ENCODE data around the gene VSIG10.

DNA sequence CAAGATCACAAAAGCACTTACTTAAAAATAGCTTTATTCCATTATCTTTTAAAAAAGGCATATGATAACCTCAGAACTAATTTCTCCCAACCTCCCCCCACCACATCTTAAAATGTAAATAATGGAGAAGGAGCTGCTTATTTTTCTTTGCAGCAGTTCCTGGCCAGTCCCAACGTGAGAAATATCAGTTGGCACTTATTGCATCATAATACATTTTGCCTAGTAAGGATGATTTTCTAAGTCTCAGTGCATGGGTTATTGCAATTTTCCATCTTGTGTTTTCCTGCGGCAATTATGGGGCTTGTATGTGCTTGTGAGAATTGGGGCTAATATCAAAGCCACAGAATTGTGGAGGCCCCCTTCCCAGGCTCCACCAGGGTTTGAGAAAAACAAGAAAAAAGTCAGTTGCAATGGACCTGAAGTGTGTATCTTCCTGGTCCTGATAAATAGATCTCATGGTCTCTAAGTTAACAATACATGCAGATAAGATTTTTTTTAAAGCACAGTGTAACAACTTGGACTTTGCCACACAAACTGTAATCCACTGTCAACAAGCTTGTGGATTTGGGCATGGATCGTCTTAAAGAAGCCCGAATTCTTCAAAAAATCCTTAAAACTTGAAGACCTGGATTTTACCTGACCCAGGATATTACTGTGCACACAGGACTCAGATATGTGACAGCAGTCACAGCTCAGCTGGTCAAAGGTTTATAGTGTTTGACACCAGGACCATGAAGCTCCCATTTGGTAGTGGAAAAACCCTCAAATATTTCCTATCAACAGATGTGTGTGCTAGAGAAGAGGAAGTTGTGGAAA, 40.0 kb downstream of the VSIG10 start:
- TF ChIP-seq ZC3H13 (CRISPR knock-in tag; IDR thresholded peaks at IDR 0.05) (no peak), NFIB (CRISPR knock-in tag; IDR thresholded peaks at IDR 0.05; ENCODE audit: borderline replicate concordance) (no peak), ZNF263 (CRISPR knock-in tag; IDR thresholded peaks at IDR 0.05) (no peak), KDM5A (IDR thresholded peaks at IDR 0.05; ENCODE audit: borderline replicate concordance, low read length) (no peak), FOXK2 (IDR thresholded peaks at IDR 0.05) (no peak)
- TF ChIP-seq, protein P1, sequence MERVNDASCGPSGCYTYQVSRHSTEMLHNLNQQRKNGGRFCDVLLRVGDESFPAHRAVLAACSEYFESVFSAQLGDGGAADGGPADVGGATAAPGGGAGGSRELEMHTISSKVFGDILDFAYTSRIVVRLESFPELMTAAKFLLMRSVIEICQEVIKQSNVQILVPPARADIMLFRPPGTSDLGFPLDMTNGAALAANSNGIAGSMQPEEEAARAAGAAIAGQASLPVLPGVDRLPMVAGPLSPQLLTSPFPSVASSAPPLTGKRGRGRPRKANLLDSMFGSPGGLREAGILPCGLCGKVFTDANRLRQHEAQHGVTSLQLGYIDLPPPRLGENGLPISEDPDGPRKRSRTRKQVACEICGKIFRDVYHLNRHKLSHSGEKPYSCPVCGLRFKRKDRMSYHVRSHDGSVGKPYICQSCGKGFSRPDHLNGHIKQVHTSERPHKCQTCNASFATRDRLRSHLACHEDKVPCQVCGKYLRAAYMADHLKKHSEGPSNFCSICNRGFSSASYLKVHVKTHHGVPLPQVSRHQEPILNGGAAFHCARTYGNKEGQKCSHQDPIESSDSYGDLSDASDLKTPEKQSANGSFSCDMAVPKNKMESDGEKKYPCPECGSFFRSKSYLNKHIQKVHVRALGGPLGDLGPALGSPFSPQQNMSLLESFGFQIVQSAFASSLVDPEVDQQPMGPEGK (CRISPR knock-in tag; IDR thresholded peaks at IDR 0.05): no peak
- TF ChIP-seq, protein P2, sequence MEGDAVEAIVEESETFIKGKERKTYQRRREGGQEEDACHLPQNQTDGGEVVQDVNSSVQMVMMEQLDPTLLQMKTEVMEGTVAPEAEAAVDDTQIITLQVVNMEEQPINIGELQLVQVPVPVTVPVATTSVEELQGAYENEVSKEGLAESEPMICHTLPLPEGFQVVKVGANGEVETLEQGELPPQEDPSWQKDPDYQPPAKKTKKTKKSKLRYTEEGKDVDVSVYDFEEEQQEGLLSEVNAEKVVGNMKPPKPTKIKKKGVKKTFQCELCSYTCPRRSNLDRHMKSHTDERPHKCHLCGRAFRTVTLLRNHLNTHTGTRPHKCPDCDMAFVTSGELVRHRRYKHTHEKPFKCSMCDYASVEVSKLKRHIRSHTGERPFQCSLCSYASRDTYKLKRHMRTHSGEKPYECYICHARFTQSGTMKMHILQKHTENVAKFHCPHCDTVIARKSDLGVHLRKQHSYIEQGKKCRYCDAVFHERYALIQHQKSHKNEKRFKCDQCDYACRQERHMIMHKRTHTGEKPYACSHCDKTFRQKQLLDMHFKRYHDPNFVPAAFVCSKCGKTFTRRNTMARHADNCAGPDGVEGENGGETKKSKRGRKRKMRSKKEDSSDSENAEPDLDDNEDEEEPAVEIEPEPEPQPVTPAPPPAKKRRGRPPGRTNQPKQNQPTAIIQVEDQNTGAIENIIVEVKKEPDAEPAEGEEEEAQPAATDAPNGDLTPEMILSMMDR (CRISPR knock-in tag; IDR thresholded peaks at IDR 0.05): no peak
